KMS-11 (cell line): ENCODE data around the gene EPHA6.
A peak's percentile ranks its signal among the peaks of the same experiment; 100 is the strongest.

Experiments used
- H2AFZ ChIP-seq: fragments of 200-600 bp; sonication (generic); 2 replicates; pipeline ENCODE4 v1.6.1; 2016; ENCODE audit warnings: antibody characterized with exemption, mixed run types, low read depth
- H3K27ac ChIP-seq: fragments of 200-600 bp; sonication (generic); 2 replicates; pipeline ENCODE4 v1.6.1; 2016; ENCODE audit warnings: mild to moderate bottlenecking, mixed run types
- H3K27me3 ChIP-seq: fragments of 200-600 bp; sonication (generic); 2 replicates; pipeline ENCODE4 v1.6.1; 2017; ENCODE audit warnings: mild to moderate bottlenecking, low read depth, mixed run types, moderate library complexity; ENCODE audit not compliant: insufficient read depth
- H3K36me3 ChIP-seq: fragments of 200-600 bp; sonication (generic); 2 replicates; pipeline ENCODE4 v1.6.1; 2017; ENCODE audit warnings: mild to moderate bottlenecking, mixed run types; ENCODE audit not compliant: insufficient read depth
- H3K4me1 ChIP-seq: fragments of 200-600 bp; sonication (generic); 2 replicates; pipeline ENCODE4 v1.6.1; 2016; ENCODE audit warnings: mild to moderate bottlenecking, low read depth, mixed run types; ENCODE audit not compliant: poor library complexity, severe bottlenecking
- H3K4me2 ChIP-seq: fragments of 200-600 bp; sonication (generic); 2 replicates; pipeline ENCODE4 v1.7.0; 2016; ENCODE audit warnings: mild to moderate bottlenecking, mixed run types
- H3K4me3 ChIP-seq: fragments of 200-600 bp; sonication (generic); IDR thresholded peaks from 2 replicates; pipeline ENCODE4 v1.6.1; 2017; ENCODE audit warnings: low read depth, low read length, mixed read lengths; ENCODE audit not compliant: insufficient read depth
- H3K79me2 ChIP-seq: fragments of 200-600 bp; sonication (generic); 2 replicates; pipeline ENCODE4 v1.6.1; 2016; ENCODE audit warnings: low read depth, mixed run types; ENCODE audit not compliant: insufficient read depth
- H3K9ac ChIP-seq: fragments of 200-600 bp; sonication (generic); 2 replicates; pipeline ENCODE4 v1.6.1; 2016; ENCODE audit warnings: mild to moderate bottlenecking, mixed run types
- H4K20me1 ChIP-seq: fragments of 200-600 bp; sonication (generic); 2 replicates; pipeline ENCODE4 v1.6.1; 2016; ENCODE audit warnings: mild to moderate bottlenecking, mixed run types; ENCODE audit not compliant: insufficient read depth
- CTCF ChIP-seq: fragments of 200-600 bp; sonication (generic); conservative IDR thresholded peaks from 2 replicates; pipeline ENCODE4 v1.6.1; 2017; ENCODE audit warnings: low read depth, mild to moderate bottlenecking, antibody characterized with exemption, low read length, moderate library complexity, mixed read lengths

EPHA6 gene

GRCh38 chr3:96803870-96804269, 10.5 kb upstream of the EPHA6 start:
- no peak overlapping the region for H2AFZ ChIP-seq
- H3K9ac ChIP-seq: no peak overlapping the region
- no peak for TF ChIP-seq CTCF
- no peak overlapping the region for H3K27ac ChIP-seq
- no peak overlapping the region for H3K4me3 ChIP-seq
- no peak overlapping the region for H3K4me2 ChIP-seq
- H3K79me2 ChIP-seq: no peaks in the 10 kb centered on the region
- no peaks in the 10 kb centered on the region for H3K4me1 ChIP-seq
- no peaks in the 10 kb centered on the region for H3K36me3 ChIP-seq
- no peaks in the 10 kb centered on the region for H4K20me1 ChIP-seq
- H3K27me3 ChIP-seq: no peaks in the 10 kb centered on the region

- H3K27me3 ChIP-seq: no peaks in the 10 kb centered on the region
- no peaks in the 10 kb centered on the region for H4K20me1 ChIP-seq
- H3K79me2 ChIP-seq: no peaks in the 10 kb centered on the region
- TF ChIP-seq CTCF: no peak
- H3K4me3 ChIP-seq: no peak overlapping the region
- H2AFZ ChIP-seq: no peak overlapping the region
- no peak overlapping the region for H3K9ac ChIP-seq
- no peaks in the 10 kb centered on the region; the same call in 1 of the 2 replicates for H3K36me3 ChIP-seq
- no peaks in the 10 kb centered on the region for H3K4me1 ChIP-seq
- no peak overlapping the region for H3K27ac ChIP-seq
- no peak overlapping the region for H3K4me2 ChIP-seq
These were observed 8.1 kb upstream of the EPHA6 start for GRCh38 chr3:96806341-96806740.

DNA sequence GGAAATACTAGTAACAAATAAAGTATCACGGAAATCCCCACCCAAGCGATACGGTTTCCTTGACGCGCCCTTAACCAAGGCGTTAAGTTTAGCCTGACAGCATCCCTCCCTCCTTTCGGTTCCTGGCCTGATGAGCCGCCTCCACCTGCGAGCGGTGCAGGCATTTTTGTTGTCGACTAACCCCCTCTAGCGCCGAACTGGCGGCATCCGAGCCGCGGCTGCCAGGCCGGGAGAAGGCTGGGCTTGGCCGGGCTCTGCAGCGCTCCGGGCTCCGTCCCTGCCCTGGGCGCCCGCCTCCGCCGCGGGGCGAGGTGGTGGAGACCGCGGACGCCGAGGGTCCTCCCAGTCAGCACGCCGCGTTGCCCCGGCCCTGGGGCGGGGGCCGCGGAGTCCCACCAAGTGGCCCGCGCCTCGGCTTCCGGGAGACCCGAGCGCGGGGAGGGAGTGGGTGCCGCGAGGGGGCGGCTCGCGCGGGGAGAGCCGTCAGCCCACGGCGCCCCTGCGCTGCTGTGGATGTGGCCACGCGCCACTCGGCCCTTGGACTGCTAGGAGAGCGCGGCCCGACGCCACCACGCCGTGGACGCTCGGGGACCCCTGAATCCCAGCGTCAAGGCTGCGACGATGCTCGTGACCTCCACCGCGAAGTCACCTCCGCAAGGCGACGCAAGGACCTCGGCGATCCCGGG, 1.1 kb upstream of the EPHA6 start:
- Histone ChIP-seq H4K20me1 (0 out of 2 replicates have a peak, but pooled peaks cover 6% of the 10 kb centered on the region), H2AFZ (peak overlapping the region; percentile 89), H3K9ac (peak overlapping the region; percentile 90), H3K36me3 (no peaks in the 10 kb centered on the region; the same call in 1 of the 2 replicates), H3K27ac (peak overlapping the region; percentile 90), H3K79me2 (peaks cover 34% of the 10 kb centered on the region; the same call in 1 of the 2 replicates), H3K27me3 (no peaks in the 10 kb centered on the region), H3K4me2 (peak overlapping the region; percentile 44), H3K4me1 (peaks cover 29% of the 10 kb centered on the region), H3K4me3 (peak overlapping the region; percentile 86)
- peak; percentile 63 for TF ChIP-seq CTCF

GRCh38 chr3:96814651-96815567, 515 bp downstream of the EPHA6 start:
- peaks cover 48% of the 10 kb centered on the region; the same call in 1 of the 2 replicates for H3K79me2 ChIP-seq
- H4K20me1 ChIP-seq: 0 out of 2 replicates have a peak, but pooled peaks cover 6% of the 10 kb centered on the region
- peaks cover 35% of the 10 kb centered on the region for H3K4me1 ChIP-seq
- peak overlapping the region; percentile 90 for H3K27ac ChIP-seq
- peak overlapping the region; percentile 90 for H3K9ac ChIP-seq
- H3K36me3 ChIP-seq: no peaks in the 10 kb centered on the region; the same call in 1 of the 2 replicates
- 0 out of 2 replicates have a peak, but pooled peaks have one; percentile 12 for TF ChIP-seq CTCF
- H2AFZ ChIP-seq: peak overlapping the region; percentile 89
- no peak overlapping the region for H3K4me3 ChIP-seq
- H3K27me3 ChIP-seq: no peaks in the 10 kb centered on the region
- H3K4me2 ChIP-seq: peak overlapping the region; percentile 88
